Measurements from ENCODE around the gene KPNA3. TPM values are rescaled to one million over a fixed set of nuclear protein-coding genes. Genes with fewer than 3 reads are reported as not detected.

Gene KPNA3
- total and polyA plus RNA-seq, 2 experiments from 2014 or later = 29.8 to 36.4 TPM

DNA sequence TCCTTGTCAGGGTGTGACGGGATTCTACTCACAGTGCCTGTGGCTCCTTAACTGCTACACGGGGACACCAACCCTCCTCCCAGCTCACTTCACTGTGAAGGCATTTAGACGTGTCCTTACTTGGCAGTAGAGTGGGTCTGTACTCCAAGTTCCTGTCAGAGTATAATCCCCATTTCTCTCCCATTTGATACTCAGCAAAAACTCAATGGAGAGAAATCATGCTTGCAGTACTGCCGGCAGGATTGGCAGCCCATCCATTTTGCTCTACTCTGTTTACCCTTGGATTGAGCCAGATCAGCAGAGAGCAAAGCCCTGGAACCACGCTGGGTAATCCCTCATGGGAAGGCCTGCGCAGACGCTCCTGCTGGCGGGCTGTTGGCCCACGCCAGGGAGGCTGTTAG is 135.2 kb downstream of the KPNA3 start:
- H2AFZ ChIP-seq = no peak overlapping the region
- DNase-seq = no peak
- H3K4me3 ChIP-seq = no peak overlapping the region
- H4K20me1 ChIP-seq (ENCODE audit: insufficient read depth) = no peaks in the 10 kb centered on the region
- H3K4me1 ChIP-seq (ENCODE audit: insufficient read depth) = peaks cover 5% of the 10 kb centered on the region
- H3K4me2 ChIP-seq (ENCODE audit: unreplicated experiment) = no peak overlapping the region
- TF ChIP-seq EZH2phosphoT487 (IDR thresholded peaks at IDR 0.05; ENCODE audit: insufficient read depth, low read depth) = no peak
- WGBS, 2 experiments (ENCODE audit: low coverage in 1 of 2, low lambda C conversion rate in 2 of 2, missing lambda C conversion rate in 2 of 2) = 92% methylated on average over 9 of the region's 9 CpGs
- in situ Hi-C loops (cut with MboI) = loop anchor here (25.0 kb wide), 1 partner anchor 1405 kb away; no protein-coding TSS in a partner anchor
- H3K36me3 ChIP-seq (ENCODE audit: low read depth) = no peaks in the 10 kb centered on the region
- H3K27me3 ChIP-seq (replicated peaks; ENCODE audit: insufficient read depth) = no peaks in the 10 kb centered on the region
- H3K79me2 ChIP-seq (ENCODE audit: insufficient read depth) = no peaks in the 10 kb centered on the region
- H3K9ac ChIP-seq = no peak overlapping the region
- H3K27ac ChIP-seq = no peak overlapping the region
- no peaks in the 10 kb centered on the region for H3K9me3 ChIP-seq (ENCODE audit: low read depth)
- H3F3A ChIP-seq (ENCODE audit: insufficient read depth) = peaks cover 12% of the 10 kb centered on the region
- H3K9me2 ChIP-seq (ENCODE audit: insufficient read depth) = no peaks in the 10 kb centered on the region

DNA sequence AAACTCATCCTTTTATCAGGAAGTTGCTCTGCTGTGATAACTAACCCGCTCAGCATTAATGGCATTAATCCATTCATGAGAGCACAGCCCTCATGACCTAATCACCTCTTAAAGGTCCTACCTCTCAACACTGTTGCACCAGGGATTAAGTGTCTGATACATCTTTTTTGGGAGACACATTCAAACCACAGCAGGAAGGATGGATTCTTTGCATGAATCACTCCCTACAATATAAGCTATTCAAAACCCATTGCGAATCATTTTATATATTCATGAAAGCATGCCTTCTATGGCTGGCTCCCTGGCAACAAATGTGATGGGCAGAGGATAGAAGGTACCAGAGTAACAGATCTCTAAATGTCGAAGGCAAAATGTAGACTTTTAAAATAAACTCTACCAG is 136.6 kb downstream of the KPNA3 start:
- H3K36me3 ChIP-seq (ENCODE audit: low read depth) = no peaks in the 10 kb centered on the region
- no peaks in the 10 kb centered on the region for H3K79me2 ChIP-seq (ENCODE audit: insufficient read depth)
- no peak overlapping the region for H2AFZ ChIP-seq
- H3K27me3 ChIP-seq (replicated peaks; ENCODE audit: insufficient read depth) = no peaks in the 10 kb centered on the region
- no peak overlapping the region for H3K4me3 ChIP-seq
- no peaks in the 10 kb centered on the region for H3K9me3 ChIP-seq (ENCODE audit: low read depth)
- DNase-seq = peak; percentile 61
- H4K20me1 ChIP-seq (ENCODE audit: insufficient read depth) = no peaks in the 10 kb centered on the region
- H3K9ac ChIP-seq = no peak overlapping the region
- peaks cover 12% of the 10 kb centered on the region for H3F3A ChIP-seq (ENCODE audit: insufficient read depth)
- in situ Hi-C loops (cut with MboI) = loop anchor here (25.0 kb wide), 1 partner anchor 1406 kb away; no protein-coding TSS in a partner anchor
- H3K27ac ChIP-seq = no peak overlapping the region
- H3K4me1 ChIP-seq (ENCODE audit: insufficient read depth) = peaks cover 5% of the 10 kb centered on the region
- 65 to 66% methylated on average over 3 of the region's 3 CpGs for WGBS, 2 experiments (ENCODE audit: low coverage in 1 of 2, low lambda C conversion rate in 2 of 2, missing lambda C conversion rate in 2 of 2)
- no peak overlapping the region for H3K4me2 ChIP-seq (ENCODE audit: unreplicated experiment)
- no peak for TF ChIP-seq EZH2phosphoT487 (IDR thresholded peaks at IDR 0.05; ENCODE audit: insufficient read depth, low read depth)
- no peak for TF ChIP-seq EZH2 (IDR thresholded peaks at IDR 0.05; ENCODE audit: insufficient read depth, poor library complexity, severe bottlenecking)
- H3K9me2 ChIP-seq (ENCODE audit: insufficient read depth) = no peaks in the 10 kb centered on the region

DNA sequence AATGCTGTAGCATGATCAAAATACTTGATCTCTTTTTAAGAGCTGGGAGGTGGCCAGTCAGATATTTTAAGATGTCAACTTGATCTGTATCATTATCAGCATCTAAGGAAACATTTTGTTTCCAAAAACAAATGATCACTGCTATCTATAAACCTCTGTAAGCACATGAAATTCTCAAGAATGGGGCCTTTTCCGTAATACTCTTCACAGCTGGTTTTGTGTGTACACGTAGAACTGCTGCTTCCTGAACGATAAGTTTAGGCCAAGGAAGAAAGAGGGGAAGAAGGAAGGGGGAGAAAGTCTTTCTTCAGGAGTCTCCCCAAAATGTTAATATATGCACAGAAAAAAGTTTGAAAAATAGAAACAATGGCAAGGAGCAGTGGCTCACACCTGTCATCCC is 138.5 kb downstream of the KPNA3 start:
- Histone ChIP-seq H3K36me3 (ENCODE audit: low read depth) (no peaks in the 10 kb centered on the region), H3K9me2 (ENCODE audit: insufficient read depth) (no peaks in the 10 kb centered on the region), H3K79me2 (ENCODE audit: insufficient read depth) (no peaks in the 10 kb centered on the region), H3K27me3 (replicated peaks; ENCODE audit: insufficient read depth) (no peaks in the 10 kb centered on the region), H3K4me3 (no peak overlapping the region), H3K9me3 (ENCODE audit: low read depth) (no peaks in the 10 kb centered on the region), H3K27ac (no peak overlapping the region), H3K4me2 (ENCODE audit: unreplicated experiment) (no peak overlapping the region), H3F3A (ENCODE audit: insufficient read depth) (peaks cover 12% of the 10 kb centered on the region), H4K20me1 (ENCODE audit: insufficient read depth) (no peaks in the 10 kb centered on the region), H3K9ac (no peak overlapping the region), H2AFZ (no peak overlapping the region), H3K4me1 (ENCODE audit: insufficient read depth) (peaks cover 5% of the 10 kb centered on the region)
- 87 to 90% methylated on average over 3 of the region's 3 CpGs for WGBS, 2 experiments (ENCODE audit: low coverage in 1 of 2, low lambda C conversion rate in 2 of 2, missing lambda C conversion rate in 2 of 2)
- no peak for DNase-seq
- no peak for TF ChIP-seq EZH2phosphoT487 (IDR thresholded peaks at IDR 0.05; ENCODE audit: insufficient read depth, low read depth)
- in situ Hi-C loops (cut with MboI) = loop anchor here (25.0 kb wide), 1 partner anchor 1408 kb away; no protein-coding TSS in a partner anchor

DNA sequence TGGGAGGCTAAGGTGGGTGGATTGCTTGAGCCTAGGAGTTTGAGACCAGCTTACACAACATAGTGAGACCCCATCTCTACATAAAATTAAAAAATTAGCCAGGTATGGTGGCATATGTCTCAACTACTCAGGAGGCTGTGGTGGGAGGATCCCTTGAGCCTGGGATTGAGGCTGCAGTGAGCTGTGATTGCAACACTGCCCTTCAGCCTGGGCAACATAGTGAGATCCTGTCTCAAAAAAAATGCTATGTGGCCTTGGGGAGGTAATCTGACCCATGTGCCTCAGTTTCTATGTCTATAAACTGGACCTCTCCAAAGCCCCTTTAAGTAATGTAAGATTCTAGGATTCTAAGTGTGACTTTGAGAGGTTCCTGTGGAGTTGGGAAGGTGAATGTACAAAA is 139.0 kb downstream of the KPNA3 start:
- no peaks in the 10 kb centered on the region for H3K27me3 ChIP-seq (replicated peaks; ENCODE audit: insufficient read depth)
- DNase-seq = no peak
- H3K4me2 ChIP-seq (ENCODE audit: unreplicated experiment) = no peak overlapping the region
- H3K9ac ChIP-seq = no peak overlapping the region
- no peaks in the 10 kb centered on the region for H3K9me2 ChIP-seq (ENCODE audit: insufficient read depth)
- no peak overlapping the region for H3K4me3 ChIP-seq
- H4K20me1 ChIP-seq (ENCODE audit: insufficient read depth) = no peaks in the 10 kb centered on the region
- H3K79me2 ChIP-seq (ENCODE audit: insufficient read depth) = no peaks in the 10 kb centered on the region
- no peaks in the 10 kb centered on the region for H3K36me3 ChIP-seq (ENCODE audit: low read depth)
- peaks cover 5% of the 10 kb centered on the region for H3K4me1 ChIP-seq (ENCODE audit: insufficient read depth)
- no peaks in the 10 kb centered on the region for H3K9me3 ChIP-seq (ENCODE audit: low read depth)
- in situ Hi-C loops (cut with MboI) = loop anchor here (25.0 kb wide), 1 partner anchor 1409 kb away; no protein-coding TSS in a partner anchor
- H2AFZ ChIP-seq = no peak overlapping the region
- H3F3A ChIP-seq (ENCODE audit: insufficient read depth) = peaks cover 12% of the 10 kb centered on the region
- TF ChIP-seq EZH2phosphoT487 (IDR thresholded peaks at IDR 0.05; ENCODE audit: insufficient read depth, low read depth) = no peak
- no peak for TF ChIP-seq EZH2 (IDR thresholded peaks at IDR 0.05; ENCODE audit: insufficient read depth, poor library complexity, severe bottlenecking)
- no peak overlapping the region for H3K27ac ChIP-seq

Measured in GM23248 (cell line).